GM12872 (cell line): ENCODE measurements around the gene B4GALT7.

Experiments
- TF ChIP-seq, protein P1 (sequence below): IDR thresholded peaks from 3 replicates; pipeline ENCODE4 v1.5.1; 2011; ENCODE audit warnings: low read depth, mild to moderate bottlenecking, low read length, moderate library complexity; ENCODE audit not compliant: insufficient read depth

Gene B4GALT7

DNA sequence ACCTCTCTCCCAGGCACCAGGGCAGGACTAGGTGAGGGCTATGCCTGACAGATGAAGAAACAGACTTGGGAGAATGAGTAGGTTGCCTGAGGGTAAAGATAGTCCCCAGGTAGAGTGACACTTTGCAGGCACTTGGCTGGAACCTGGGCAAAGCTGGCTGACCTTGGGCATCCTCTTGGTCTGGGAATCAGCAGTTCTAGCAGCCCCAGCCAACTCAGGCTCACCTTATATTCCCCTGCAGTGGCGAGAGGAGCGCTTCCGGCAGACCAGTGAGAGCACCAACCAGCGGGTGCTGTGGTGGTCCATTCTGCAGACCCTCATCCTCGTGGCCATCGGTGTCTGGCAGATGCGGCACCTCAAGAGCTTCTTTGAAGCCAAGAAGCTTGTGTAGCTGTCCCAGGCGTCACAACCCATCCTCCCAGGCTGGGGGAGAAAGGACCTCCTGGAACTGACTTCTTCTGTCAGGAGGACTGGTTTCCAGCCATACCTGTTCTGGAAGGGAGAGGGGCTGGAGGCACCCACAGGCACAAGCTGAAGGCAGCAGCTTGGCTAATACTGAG lies 4.8 kb upstream of the B4GALT7 start:
- TF ChIP-seq, protein P1, sequence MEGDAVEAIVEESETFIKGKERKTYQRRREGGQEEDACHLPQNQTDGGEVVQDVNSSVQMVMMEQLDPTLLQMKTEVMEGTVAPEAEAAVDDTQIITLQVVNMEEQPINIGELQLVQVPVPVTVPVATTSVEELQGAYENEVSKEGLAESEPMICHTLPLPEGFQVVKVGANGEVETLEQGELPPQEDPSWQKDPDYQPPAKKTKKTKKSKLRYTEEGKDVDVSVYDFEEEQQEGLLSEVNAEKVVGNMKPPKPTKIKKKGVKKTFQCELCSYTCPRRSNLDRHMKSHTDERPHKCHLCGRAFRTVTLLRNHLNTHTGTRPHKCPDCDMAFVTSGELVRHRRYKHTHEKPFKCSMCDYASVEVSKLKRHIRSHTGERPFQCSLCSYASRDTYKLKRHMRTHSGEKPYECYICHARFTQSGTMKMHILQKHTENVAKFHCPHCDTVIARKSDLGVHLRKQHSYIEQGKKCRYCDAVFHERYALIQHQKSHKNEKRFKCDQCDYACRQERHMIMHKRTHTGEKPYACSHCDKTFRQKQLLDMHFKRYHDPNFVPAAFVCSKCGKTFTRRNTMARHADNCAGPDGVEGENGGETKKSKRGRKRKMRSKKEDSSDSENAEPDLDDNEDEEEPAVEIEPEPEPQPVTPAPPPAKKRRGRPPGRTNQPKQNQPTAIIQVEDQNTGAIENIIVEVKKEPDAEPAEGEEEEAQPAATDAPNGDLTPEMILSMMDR = no peak

DNA sequence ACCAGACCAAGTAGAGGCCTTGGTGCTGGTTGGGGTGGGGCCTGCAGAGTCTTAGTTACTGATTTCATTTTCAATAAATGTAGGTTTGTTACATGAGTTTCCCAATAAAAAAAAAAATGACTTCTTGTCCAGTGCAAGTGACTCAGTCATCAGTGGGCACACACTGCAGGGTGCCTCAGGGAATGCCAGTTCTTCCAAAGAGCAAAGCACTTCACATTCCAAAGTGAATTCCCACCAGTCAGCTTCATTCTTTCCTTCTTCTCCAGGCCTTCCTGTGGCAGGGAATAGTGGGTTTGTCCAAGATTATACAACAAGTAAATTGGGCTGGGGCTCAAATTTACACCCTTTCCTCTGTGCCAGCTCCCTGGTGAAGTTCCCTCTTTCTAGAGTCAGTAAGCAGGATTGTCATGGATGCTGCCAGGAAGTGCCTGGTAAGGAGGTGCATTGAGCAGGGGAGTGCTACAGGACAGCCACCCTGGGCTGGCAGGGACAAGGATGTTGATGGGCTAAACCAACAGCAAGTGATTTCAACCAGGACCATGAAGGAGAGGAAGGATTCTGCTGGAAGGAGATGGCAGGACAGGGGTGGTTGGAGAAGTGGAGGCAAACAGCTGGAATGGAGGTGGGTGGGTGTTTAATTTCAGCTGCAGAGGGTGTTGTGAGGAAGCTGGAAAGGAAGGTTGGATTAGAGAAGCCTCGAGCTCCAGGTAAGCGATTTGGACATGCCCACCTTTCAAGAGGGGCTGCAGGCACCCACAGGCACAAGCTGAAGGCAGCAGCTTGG lies 3.7 kb upstream of the B4GALT7 start:
- TF ChIP-seq, protein P1 = no peak

DNA sequence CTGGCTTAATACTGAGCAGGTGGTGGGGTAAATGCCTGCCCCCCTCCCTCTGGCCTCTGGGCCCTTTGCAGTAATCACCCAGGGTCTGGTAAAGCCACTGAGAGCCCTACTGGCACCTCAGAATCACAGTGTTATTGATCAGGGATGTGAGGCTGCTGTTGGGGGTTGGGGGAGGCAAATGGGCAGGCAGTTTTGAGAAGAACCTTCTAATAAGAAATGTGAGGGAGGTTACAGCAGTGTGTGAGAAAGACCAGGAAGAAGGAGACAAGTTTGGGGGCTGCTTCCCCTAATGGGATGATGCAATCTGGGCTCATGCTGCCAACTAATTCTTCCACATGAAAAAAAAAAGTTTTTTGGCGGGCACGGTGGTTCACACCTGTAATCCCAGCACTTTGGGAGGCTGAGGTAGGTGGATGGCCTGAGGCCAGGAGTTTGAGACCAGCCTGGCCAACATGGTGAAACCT lies 3.1 kb upstream of the B4GALT7 start:
- TF ChIP-seq, protein P1 = no peak

GRCh38 chr5:177598477-177598876 lies 1.5 kb upstream of the B4GALT7 start:
- TF ChIP-seq, protein P1 = no peak

- TF ChIP-seq, protein P1 = no peak
Observed at GRCh38 chr5:177600508-177601018, 631 bp downstream of the B4GALT7 start.

DNA sequence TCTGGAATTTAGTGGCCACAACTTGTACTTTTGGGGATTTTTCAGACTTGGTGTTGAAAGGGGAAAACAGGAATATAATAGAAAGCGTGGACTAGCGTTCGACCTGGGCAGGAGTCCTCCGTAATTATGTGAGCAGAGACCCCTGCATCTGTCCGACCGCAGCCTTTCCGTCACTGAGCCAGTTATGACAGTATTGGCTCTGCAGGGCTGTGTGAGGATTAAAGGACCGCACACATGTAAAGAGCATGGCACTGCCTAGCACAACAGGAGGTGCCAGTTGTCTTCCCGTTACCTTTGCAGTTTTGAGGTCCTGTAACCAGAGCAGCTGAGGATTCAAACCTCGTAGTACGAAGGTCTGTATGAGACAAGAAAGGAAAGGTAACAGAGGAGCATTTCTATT lies 1.2 kb downstream of the B4GALT7 start:
- TF ChIP-seq, protein P1 = no peak

- TF ChIP-seq, protein P1 = no peak
Observed at GRCh38 chr5:177601577-177602457, 1.9 kb downstream of the B4GALT7 start.
